Measurements from ENCODE around the gene UGT2A1.
"Not testable (repeated sequence)": the region's sequence is repeated elsewhere in the genome, so short reads cannot be mapped to it uniquely, and the experiment has no call there.

Gene UGT2A1

GRCh38 chr4:69653147-69653546, at the start of gene UGT2A1:
TSS of gene UGT2A1 (minus strand) at chr4:69653247. CDS start at chr4:69647644, 5,603 bp downstream.
- DNase-seq (ENCODE audit: low read depth): no peak

GRCh38 chr4:69702201-69702600, 49.2 kb upstream of the UGT2A1 start:
- DNase-seq (ENCODE audit: low read depth): no peak

GRCh38 chr4:69701696-69702095, 48.6 kb upstream of the UGT2A1 start:
- DNase-seq (ENCODE audit: low read depth): no peak

- DNase-seq (ENCODE audit: low read depth): no peak
Measured at GRCh38 chr4:69697536-69698242, 44.6 kb upstream of the UGT2A1 start.

- DNase-seq (ENCODE audit: low read depth): peak; percentile 26
Measured at GRCh38 chr4:69689599-69689998, 36.6 kb upstream of the UGT2A1 start.

- no peak for DNase-seq (ENCODE audit: low read depth)
Measured at GRCh38 chr4:69684804-69685203, 31.8 kb upstream of the UGT2A1 start.

GRCh38 chr4:69668680-69669079, 15.6 kb upstream of the UGT2A1 start:
- DNase-seq (ENCODE audit: low read depth): no peak

- not testable (repeated sequence) for DNase-seq (ENCODE audit: low read depth)
Measured at GRCh38 chr4:69664009-69664408, 11.0 kb upstream of the UGT2A1 start.

GRCh38 chr4:69661130-69661803, 8.2 kb upstream of the UGT2A1 start:
- DNase-seq (ENCODE audit: low read depth): not testable (repeated sequence)

GRCh38 chr4:69658133-69658532, 5.1 kb upstream of the UGT2A1 start:
- no peak for DNase-seq (ENCODE audit: low read depth)

- DNase-seq (ENCODE audit: low read depth): no peak
Measured at GRCh38 chr4:69656653-69657158, 3.7 kb upstream of the UGT2A1 start.

GRCh38 chr4:69650872-69651271, 2.2 kb downstream of the UGT2A1 start:
- no peak for DNase-seq (ENCODE audit: low read depth)

GRCh38 chr4:69649629-69650028, 3.4 kb downstream of the UGT2A1 start:
- DNase-seq (ENCODE audit: low read depth): no peak

GRCh38 chr4:69649207-69649606, 3.8 kb downstream of the UGT2A1 start:
- no peak for DNase-seq (ENCODE audit: low read depth)

- DNase-seq (ENCODE audit: low read depth): no peak
Measured at GRCh38 chr4:69642961-69643360, 10.1 kb downstream of the UGT2A1 start.

- no peak for DNase-seq (ENCODE audit: low read depth)
Measured at GRCh38 chr4:69640289-69640688, 12.8 kb downstream of the UGT2A1 start.

- no peak for DNase-seq (ENCODE audit: low read depth)
Measured at GRCh38 chr4:69639542-69639941, 13.5 kb downstream of the UGT2A1 start, which contains the start of gene UGT2A2. TSS of gene UGT2A2 (minus strand) at chr4:69639642. CDS start at chr4:69639640, 2 bp downstream.

- DNase-seq (ENCODE audit: low read depth): no peak
Measured at GRCh38 chr4:69617083-69617694, 35.9 kb downstream of the UGT2A1 start.

GRCh38 chr4:69610484-69610883, 42.6 kb downstream of the UGT2A1 start:
- DNase-seq (ENCODE audit: low read depth): no peak

- no peak for DNase-seq (ENCODE audit: low read depth)
Measured at GRCh38 chr4:69601065-69601464, 52.0 kb downstream of the UGT2A1 start.

GRCh38 chr4:69600013-69600412, 53.0 kb downstream of the UGT2A1 start:
- no peak for DNase-seq (ENCODE audit: low read depth)

GRCh38 chr4:69594382-69594781, 58.7 kb downstream of the UGT2A1 start:
- no peak for DNase-seq (ENCODE audit: low read depth)

GRCh38 chr4:69591364-69591763, 61.7 kb downstream of the UGT2A1 start:
- DNase-seq (ENCODE audit: low read depth): no peak
